GM23338 (cell line): ENCODE measurements around the gene CACNA2D4. TPM values are rescaled to one million over a fixed set of nuclear protein-coding genes. Genes with fewer than 3 reads are reported as not detected.

Experiments
- ATAC-seq: fragments of 200-7000 bp; cut with Tn5 transposase; 3 replicates; pipeline ENCODE4 v1.9.1; 2020
- DNase-seq: peaks from one replicate; pipeline ENCODE4 v3.0.0-alpha.2; 2015; ENCODE audit warnings: low spot score
- H2AFZ ChIP-seq: fragments of 200-600 bp; sonication (generic); 2 replicates; pipeline ENCODE4 v1.8.0; 2016; ENCODE audit warnings: antibody characterized with exemption, mild to moderate bottlenecking, moderate library complexity
- H3F3A ChIP-seq: fragments of 200-600 bp; sonication (generic); replicated peaks from 2 replicates; pipeline ENCODE4 v1.8.0; 2017; ENCODE audit warnings: antibody characterized with exemption, mixed run types, low read depth
- H3K27ac ChIP-seq: fragments of 200-600 bp; sonication (generic); 2 replicates; pipeline ENCODE4 v1.6.1; 2016; ENCODE audit warnings: low read depth
- H3K27me3 ChIP-seq: fragments of 200-600 bp; sonication (generic); 2 replicates; pipeline ENCODE4 v1.8.0; 2016; ENCODE audit warnings: mild to moderate bottlenecking, mixed run types, moderate library complexity; ENCODE audit not compliant: insufficient read depth
- H3K36me3 ChIP-seq: fragments of 200-600 bp; sonication (generic); 2 replicates; pipeline ENCODE4 v1.8.0; 2016; ENCODE audit warnings: mild to moderate bottlenecking; ENCODE audit not compliant: insufficient read depth
- H3K4me1 ChIP-seq: fragments of 200-600 bp; sonication (generic); 2 replicates; pipeline ENCODE4 v1.8.0; 2016; ENCODE audit warnings: mild to moderate bottlenecking, moderate library complexity; ENCODE audit not compliant: insufficient read depth
- H3K4me2 ChIP-seq: fragments of 200-600 bp; sonication (generic); 2 replicates; pipeline ENCODE4 v1.7.1; 2017; ENCODE audit warnings: mixed run types
- H3K4me3 ChIP-seq: fragments of 200-600 bp; sonication (generic); 2 replicates; pipeline ENCODE4 v1.6.1; 2016; ENCODE audit warnings: mixed run types
- H3K79me2 ChIP-seq: fragments of 200-600 bp; sonication (generic); replicated peaks from 2 replicates; pipeline ENCODE4 v1.8.0; 2017; ENCODE audit warnings: mild to moderate bottlenecking; ENCODE audit not compliant: insufficient read depth
- H3K9me2 ChIP-seq: fragments of 200-600 bp; sonication (generic); 2 replicates; pipeline ENCODE4 v1.8.0; 2017; ENCODE audit not compliant: insufficient read depth
- H4K20me1 ChIP-seq: fragments of 200-600 bp; sonication (generic); replicated peaks from 2 replicates; pipeline ENCODE4 v1.8.0; 2017; ENCODE audit warnings: mild to moderate bottlenecking; ENCODE audit not compliant: insufficient read depth
- H3K27ac Mint-ChIP-seq: 2 replicates; pipeline ENCODE4 v1.8.0; 2020; ENCODE audit warnings: inconsistent platforms, mild to moderate bottlenecking, moderate library complexity, mixed read lengths
- H3K27me3 Mint-ChIP-seq: 3 replicates; pipeline ENCODE4 v1.8.0; 2022; ENCODE audit warnings: low read depth, mild to moderate bottlenecking, moderate library complexity, mixed read lengths, inconsistent platforms; ENCODE audit not compliant: insufficient read depth, poor library complexity
- H3K36me3 Mint-ChIP-seq: 3 replicates; pipeline ENCODE4 v1.8.0; 2021; ENCODE audit warnings: low read depth, mild to moderate bottlenecking, inconsistent platforms, moderate library complexity, mixed read lengths
- H3K4me1 Mint-ChIP-seq: 3 replicates; pipeline ENCODE4 v1.8.0; 2020; ENCODE audit warnings: mild to moderate bottlenecking, inconsistent platforms, mixed read lengths
- H3K4me3 Mint-ChIP-seq: 3 replicates; pipeline ENCODE4 v1.8.0; 2021; ENCODE audit warnings: moderate library complexity, mild to moderate bottlenecking, inconsistent platforms, mixed read lengths
- H3K9me3 Mint-ChIP-seq: 3 replicates; pipeline ENCODE4 v1.8.0; 2020; ENCODE audit warnings: moderate library complexity, mild to moderate bottlenecking, inconsistent platforms, mixed read lengths
- CREB1 ChIP-seq: fragments of 250-450 bp; sonication (Bioruptor Pico); IDR thresholded peaks from 2 replicates; pipeline ENCODE4 v1.5.0; 2020; ENCODE audit warnings: low read depth, mild to moderate bottlenecking, moderate library complexity
- ETS1 ChIP-seq: IDR thresholded peaks from 2 replicates; pipeline ENCODE4 v1.6.1; 2016; ENCODE audit warnings: antibody characterized with exemption
- EZH2 ChIP-seq: fragments of 200-600 bp; sonication (generic); IDR thresholded peaks from one replicate; pipeline ENCODE4 v1.8.0; 2017; ENCODE audit warnings: antibody characterized with exemption, mild to moderate bottlenecking, low read depth; ENCODE audit not compliant: unreplicated experiment
- JUNB ChIP-seq: IDR thresholded peaks from one replicate; pipeline ENCODE4 v1.6.1; 2016; ENCODE audit warnings: antibody characterized with exemption; ENCODE audit not compliant: unreplicated experiment
- POLR2AphosphoS5 ChIP-seq: IDR thresholded peaks from 2 replicates; pipeline ENCODE4 v1.6.1; 2016; ENCODE audit warnings: antibody characterized with exemption, low read depth
- REST ChIP-seq: IDR thresholded peaks from one replicate; pipeline ENCODE4 v1.6.1; 2018; ENCODE audit warnings: antibody characterized with exemption; ENCODE audit not compliant: unreplicated experiment
- ZNF331 ChIP-seq: fragments of 250-450 bp; sonication (Bioruptor Pico); IDR thresholded peaks from 2 replicates; pipeline ENCODE4 v1.5.0; 2020; ENCODE audit warnings: low read depth, mild to moderate bottlenecking, moderate library complexity
- ZNF462 ChIP-seq: fragments of 250-450 bp; sonication (Bioruptor Pico); IDR thresholded peaks from 2 replicates; pipeline ENCODE4 v1.5.0; 2020; ENCODE audit warnings: mild to moderate bottlenecking, moderate library complexity
- polyA plus RNA-seq: library from polyadenylated mRNA; unstranded; fragments of >200 nt; fragmentation: Nextera tagmentation; extraction: Ambion mirVana; gene quantifications from 2 replicates; pipeline ENCODE4 v1.2.1, GENCODE V29; 2016
- total RNA-seq: library from RNA; depleted of rRNA; stranded (reverse); fragments of >200 nt; shearing (Covaris generic); gene quantifications from 2 replicates; pipeline ENCODE4 v1.2.3, GENCODE V29; 2014

Gene CACNA2D4
- total and polyA plus RNA-seq, 2 experiments from 2014 or later, result 0.07 to 0.24 TPM

GRCh38 chr12:1853716-1854115, 64.7 kb downstream of the CACNA2D4 start:
- no peaks in the 10 kb centered on the region for H3K79me2 ChIP-seq
- H3K4me2 ChIP-seq, result no peak overlapping the region
- Mint-ChIP-seq H3K4me3 (no peak overlapping the region), H3K27ac (no peak overlapping the region), H3K27me3 (peaks cover 9% of the 10 kb centered on the region), H3K4me1 (peaks cover 5% of the 10 kb centered on the region), H3K9me3 (peaks cover 16% of the 10 kb centered on the region; the same call in 2 of the 3 replicates), H3K36me3 (no peaks in the 10 kb centered on the region; the same call in 2 of the 3 replicates)
- H4K20me1 ChIP-seq, result no peaks in the 10 kb centered on the region
- ATAC-seq, result no peak
- H2AFZ ChIP-seq, result no peak overlapping the region
- no peaks in the 10 kb centered on the region for H3K9me2 ChIP-seq
- no peaks in the 10 kb centered on the region for H3K27me3 ChIP-seq
- DNase-seq, result no peak
- no peaks in the 10 kb centered on the region for H3F3A ChIP-seq
- peaks cover 5% of the 10 kb centered on the region for H3K36me3 ChIP-seq
- H3K4me3 ChIP-seq, result no peak overlapping the region
- H3K4me1 ChIP-seq, result no peaks in the 10 kb centered on the region
- TF ChIP-seq ETS1 (no peak), POLR2AphosphoS5 (no peak), ZNF331 (CRISPR knock-in tag) (no peak), EZH2 (no peak), ZNF462 (no peak), JUNB (no peak), CREB1 (no peak), REST (no peak)
- no peak overlapping the region for H3K27ac ChIP-seq
